HG03196 (cell line): ENCODE measurements around the gene ITPKA.
A peak's percentile ranks its signal among the peaks of the same experiment; 100 is the strongest.

Experiments used
- ATAC-seq: cut with Tn5 transposase; IDR thresholded peaks from one replicate; pipeline ENCODE4 v1.9.1; 2021; ENCODE audit not compliant: unreplicated experiment

Gene ITPKA

DNA sequence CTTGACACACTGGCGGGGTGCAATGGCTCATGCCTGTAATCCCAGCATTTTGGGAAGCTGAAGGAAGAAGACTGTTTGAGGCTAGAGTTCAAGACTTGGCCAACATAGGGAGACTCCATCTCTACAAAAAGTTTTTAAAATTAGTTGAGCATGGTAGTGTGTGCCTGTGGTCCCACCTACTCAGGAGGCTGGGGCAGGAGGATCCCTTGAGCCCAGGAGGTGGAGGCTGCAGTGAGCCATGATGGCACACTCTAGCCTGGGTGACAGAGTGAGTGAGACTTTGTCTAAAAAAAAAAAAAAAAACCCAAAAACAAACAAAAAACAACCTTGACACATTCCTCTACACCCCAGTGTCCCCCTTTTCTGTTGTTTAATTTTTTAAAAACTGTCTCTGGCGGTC is 4.0 kb upstream of the ITPKA start:
- no peak for ATAC-seq

GRCh38 chr15:41490355-41490754 is 3.3 kb upstream of the ITPKA start:
- peak; percentile 25 for ATAC-seq

- ATAC-seq, result no peak
These were observed 1.8 kb upstream of the ITPKA start for GRCh38 chr15:41491889-41492288.

GRCh38 chr15:41492597-41493204 is 973 bp upstream of the ITPKA start:
- no peak for ATAC-seq

GRCh38 chr15:41493902-41494189 is 172 bp downstream of the ITPKA start:
- ATAC-seq, result no peak

DNA sequence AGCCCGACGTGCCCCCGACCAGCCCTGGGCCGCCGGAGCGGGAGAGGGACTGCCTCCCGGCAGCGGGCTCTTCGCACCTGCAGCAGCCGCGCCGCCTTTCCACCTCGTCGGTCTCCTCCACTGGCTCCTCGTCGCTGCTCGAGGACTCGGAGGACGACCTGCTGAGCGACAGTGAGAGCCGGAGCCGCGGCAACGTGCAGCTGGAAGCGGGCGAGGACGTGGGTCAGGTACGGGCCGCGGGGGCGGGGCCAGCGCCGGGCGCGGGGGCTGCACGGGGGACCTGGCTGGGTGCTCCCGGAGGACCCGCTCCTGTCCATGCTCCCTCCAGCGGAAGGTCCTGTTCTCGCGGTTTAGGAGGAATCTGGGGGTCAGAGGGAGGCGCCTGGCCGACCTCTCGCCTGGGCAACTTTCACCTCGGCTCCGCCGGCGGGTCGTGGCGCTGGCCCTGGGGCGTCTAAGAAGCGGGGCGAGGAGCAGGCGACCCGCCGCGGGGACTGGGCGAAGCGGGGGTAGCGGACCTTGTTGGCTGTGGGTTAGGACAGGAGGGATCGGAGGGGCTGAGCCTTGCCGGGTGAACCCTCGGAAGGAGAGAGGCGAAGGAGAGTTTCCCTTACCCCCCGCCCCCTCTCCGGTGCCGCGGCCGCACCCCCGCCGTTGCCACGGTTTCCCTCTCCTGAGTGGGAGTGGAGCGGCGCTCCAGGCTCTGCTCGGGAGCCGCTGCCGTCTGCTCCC is 682 bp downstream of the ITPKA start:
- ATAC-seq, result peak; percentile 10

GRCh38 chr15:41494922-41495735 is 1.5 kb downstream of the ITPKA start:
- no peak for ATAC-seq

DNA sequence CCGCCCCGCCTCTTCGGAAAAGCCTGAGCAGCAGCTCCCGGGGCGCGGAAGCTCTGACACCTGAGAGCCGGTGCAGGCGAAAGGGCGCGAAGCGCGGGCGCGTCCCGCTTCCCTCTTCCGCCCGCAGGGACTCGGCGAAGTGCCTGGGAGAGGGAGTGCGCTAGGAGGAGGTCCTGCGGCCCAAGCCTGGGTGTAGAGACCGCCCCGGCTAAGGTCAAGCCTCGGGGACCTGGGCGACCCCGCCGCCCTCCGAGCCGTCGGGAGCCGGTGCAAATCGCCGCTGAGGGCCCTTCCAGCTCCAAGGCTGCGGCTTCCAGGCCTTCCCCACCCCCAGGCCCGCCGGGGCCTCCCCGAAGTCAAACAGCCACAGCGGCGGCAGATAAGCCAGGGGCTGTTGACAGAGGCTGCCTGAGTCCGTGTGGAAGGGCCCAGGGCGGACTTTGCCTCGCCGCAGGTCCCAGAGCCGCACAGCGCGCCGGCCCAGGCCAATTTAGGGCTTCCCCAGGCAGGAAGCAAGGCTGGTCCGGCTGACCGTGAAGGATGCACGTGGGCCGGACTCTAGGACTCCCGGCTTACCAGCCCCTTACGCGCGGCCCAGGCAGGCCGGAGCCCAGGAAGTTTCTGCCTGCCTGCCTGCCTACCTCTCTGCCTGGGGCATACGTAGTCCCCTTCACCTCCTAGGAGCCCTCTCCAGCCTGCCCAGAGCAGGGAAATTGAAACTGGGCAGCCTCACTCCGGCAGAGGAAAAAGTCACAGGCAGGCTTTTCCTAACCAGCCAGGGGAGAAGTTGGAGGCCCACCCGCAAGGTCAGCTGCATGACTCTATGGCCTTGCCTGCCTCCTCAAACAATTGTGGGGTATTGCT is 2.3 kb downstream of the ITPKA start:
- ATAC-seq, result no peak

DNA sequence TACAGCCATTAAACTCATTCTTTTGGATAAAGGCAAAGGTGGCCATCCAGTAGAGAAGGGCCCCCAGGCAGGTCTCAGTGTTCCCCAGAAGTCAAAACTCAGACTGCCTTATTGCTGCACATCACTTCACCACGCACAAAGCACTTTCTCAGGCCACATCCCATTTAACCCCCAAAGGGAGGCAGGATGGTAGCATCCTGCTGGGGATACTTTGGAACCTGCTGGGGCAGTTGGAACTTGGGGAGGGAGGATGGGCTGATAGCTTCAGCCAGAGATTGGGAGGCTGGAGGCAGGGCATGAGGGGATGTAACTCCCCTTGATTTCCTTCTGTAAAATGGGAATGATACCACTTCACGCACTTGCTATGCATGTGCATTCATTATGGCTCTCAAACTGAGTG is 5.0 kb downstream of the ITPKA start:
- ATAC-seq, result no peak

- no peak for ATAC-seq
These were observed 5.6 kb downstream of the ITPKA start for GRCh38 chr15:41499109-41499851.

DNA sequence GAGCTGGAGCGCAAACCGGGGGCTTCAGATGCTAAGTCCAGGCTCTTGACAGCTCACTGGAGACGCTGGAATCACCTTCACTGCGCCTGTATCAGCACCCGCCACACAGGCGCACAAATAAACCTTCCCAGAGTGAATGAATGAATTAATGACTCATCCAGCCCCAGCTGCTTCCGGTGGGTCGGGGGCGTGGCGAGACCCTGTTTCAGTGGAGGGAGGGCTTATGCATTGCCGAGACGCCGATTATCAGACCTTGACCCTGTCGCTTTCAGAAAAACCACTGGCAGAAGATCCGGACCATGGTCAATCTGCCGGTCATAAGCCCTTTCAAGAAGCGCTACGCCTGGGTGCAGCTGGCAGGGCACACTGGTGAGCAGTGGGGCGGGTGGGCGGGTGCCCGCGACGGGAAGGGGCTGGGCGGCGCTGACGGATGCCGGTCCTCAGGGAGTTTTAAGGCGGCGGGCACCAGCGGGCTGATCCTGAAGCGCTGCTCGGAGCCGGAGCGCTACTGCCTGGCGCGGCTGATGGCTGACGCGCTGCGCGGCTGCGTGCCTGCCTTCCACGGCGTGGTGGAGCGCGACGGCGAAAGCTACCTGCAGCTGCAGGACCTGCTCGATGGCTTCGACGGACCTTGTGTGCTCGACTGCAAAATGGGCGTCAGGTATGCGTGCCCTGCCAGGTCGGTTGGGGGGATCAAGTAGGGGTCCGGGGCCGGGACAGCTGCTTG is 7.7 kb downstream of the ITPKA start:
- ATAC-seq, result no peak

GRCh38 chr15:41501931-41502794 is 8.5 kb downstream of the ITPKA start:
- no peak for ATAC-seq

GRCh38 chr15:41502795-41503668 is 9.4 kb downstream of the ITPKA start:
- no peak for ATAC-seq

DNA sequence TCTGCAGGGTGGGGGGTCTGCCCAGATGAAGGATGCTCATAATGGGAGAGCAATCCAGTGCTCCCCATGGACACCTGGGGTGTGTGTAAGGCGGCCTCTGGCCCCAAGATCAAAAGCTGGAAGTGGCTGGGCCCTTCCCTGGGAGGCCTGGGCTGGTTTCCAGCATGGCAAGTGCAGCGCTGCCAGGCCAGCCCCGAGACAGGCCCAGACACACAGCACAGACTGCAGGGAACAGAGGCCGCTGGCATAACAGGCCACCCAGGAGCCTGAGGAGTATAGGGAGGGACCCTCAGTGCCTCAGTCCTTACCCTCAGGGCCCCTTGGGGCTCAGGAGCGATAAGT is 10.0 kb downstream of the ITPKA start:
- no peak for ATAC-seq

GRCh38 chr15:41504751-41505492 is 11.2 kb downstream of the ITPKA start:
- ATAC-seq, result no peak

DNA sequence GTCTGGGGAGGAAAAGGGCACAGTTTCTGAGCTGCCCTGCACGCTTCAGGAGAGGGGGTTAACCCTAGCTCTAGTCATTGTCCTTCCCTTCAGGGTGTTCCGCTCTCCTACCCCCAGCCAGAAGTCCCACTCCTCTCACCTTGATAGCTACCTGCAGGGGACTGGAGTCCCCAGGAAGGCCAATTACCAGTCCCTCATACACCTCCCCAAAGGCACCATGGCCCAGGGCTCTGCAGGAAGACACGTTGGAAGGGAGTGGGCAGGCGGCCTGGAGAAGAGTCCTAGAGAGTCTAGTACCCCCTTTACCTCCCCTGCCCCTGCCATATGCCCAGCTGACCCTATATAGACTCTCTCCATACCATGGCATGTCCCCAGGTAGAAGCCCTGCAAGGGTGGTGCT is 12.1 kb downstream of the ITPKA start:
- ATAC-seq, result no peak

DNA sequence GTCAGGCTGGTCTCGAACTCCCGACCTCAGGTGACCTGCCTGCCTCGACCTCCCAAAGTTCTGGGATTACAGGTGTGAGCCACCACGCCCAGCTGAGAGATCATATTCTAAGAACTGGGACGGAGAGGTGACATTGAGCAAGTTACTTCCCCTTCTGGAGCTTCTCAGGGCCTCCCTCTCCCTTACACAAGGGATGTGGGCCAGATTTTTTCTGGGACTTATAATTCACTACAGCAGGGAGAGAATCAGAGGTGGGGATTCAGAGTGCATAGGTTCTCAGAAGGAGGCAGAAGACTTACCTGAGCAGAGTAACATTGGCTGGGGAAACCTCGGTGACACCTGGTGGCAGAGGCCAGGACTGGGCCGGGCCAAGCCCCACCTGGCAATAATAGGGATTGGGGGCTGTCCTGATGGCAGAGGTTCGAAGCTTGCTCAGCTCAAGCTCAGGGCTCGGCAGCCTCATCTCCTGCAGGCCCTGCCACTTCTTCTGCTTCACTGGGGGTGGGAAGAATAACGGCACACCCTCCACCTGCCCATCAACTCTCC is 13.2 kb downstream of the ITPKA start:
- no peak for ATAC-seq
